K562 (cell line): Measurements from ENCODE around the gene PKDREJ. TPM values are rescaled to one million over a fixed set of nuclear protein-coding genes. Genes with fewer than 3 reads are reported as not detected.

ENCODE experiments used
- ATAC-seq: fragments of 200-7000 bp; cut with Tn5 transposase; 3 replicates; pipeline ENCODE4 v1.9.1; 2020; ENCODE audit warnings: moderate library complexity
- BruUV-seq: library from RNA; stranded (reverse); fragments of 400-500 nt; replicated peaks from 2 replicates; lab custom pipeline; 2021; lab: Mats Ljungman, UMichigan
- CTCF ChIA-PET: fragments of 300-600 bp; formaldehyde crosslinking; extraction: SDS; loops from one replicate; lab custom pipeline; 2021; ENCODE audit warnings: low intra/inter-chr PET ratio; lab: Yijun Ruan, JAX
- POLR2A ChIA-PET: fragments of 300-600, 350-650 bp; sonication (Branson Sonifier 250); formaldehyde crosslinking; extraction: SDS; loops from one replicate; lab custom pipeline; 2021; ENCODE audit warnings: antibody characterized with exemption, inconsistent platforms; lab: Yijun Ruan, JAX
- DNase-seq, 4 experiments: peaks; one replicate each; pipeline versions ENCODE4 v3.0.0 to v3.0.0-alpha.2; 2011 to 2018; ENCODE audit warnings: low spot score in 3 of 4, mixed read lengths in 3 of 4; ENCODE audit errors: extremely low read depth in 1 of 4
- FAIRE-seq: peaks from 2 replicates; lab custom pipeline; 2011; peaks lifted over from hg19 to GRCh38; lab: Jason Lieb, UNC
- H2AFZ ChIP-seq: 2 replicates; pipeline ENCODE4 v1.6.0; 2011; ENCODE audit warnings: low read depth, low read length, control low read depth, inconsistent platforms
- H3K27ac ChIP-seq: fragments of 200-600 bp; 3 replicates; pipeline ENCODE4 v1.8.0; 2011; ENCODE audit warnings: low read depth, mild to moderate bottlenecking, control low read depth, inconsistent platforms, low read length, moderate library complexity, mixed read lengths; ENCODE audit errors: extremely low read depth
- H3K27me3 ChIP-seq, 2 experiments: fragments of 300-600 bp in 1 of 2; 2 replicates in 1 of 2; 3 replicates in 1 of 2; pipeline versions ENCODE4 v1.6.0 to v1.8.0; 2011; ENCODE audit warnings: inconsistent platforms in 2 of 2, low read length in 2 of 2, mild to moderate bottlenecking in 1 of 2, mixed read lengths in 1 of 2, moderate library complexity in 1 of 2; ENCODE audit not compliant: control insufficient read depth in 2 of 2, insufficient read depth in 2 of 2
- H3K36me3 ChIP-seq: fragments of 300-600 bp; 3 replicates; pipeline ENCODE4 v1.8.0; 2011; ENCODE audit warnings: mild to moderate bottlenecking, low read length, inconsistent platforms; ENCODE audit not compliant: control insufficient read depth, insufficient read depth
- H3K4me1 ChIP-seq, 2 experiments: fragments of 200-600 bp in 1 of 2; replicated peaks in 1 of 2; 2 replicates in 1 of 2; 3 replicates in 1 of 2; pipeline versions ENCODE4 v1.5.1 to v1.8.0; 2011; ENCODE audit warnings: inconsistent platforms in 2 of 2, low read length in 2 of 2, mild to moderate bottlenecking in 1 of 2, mixed read lengths in 1 of 2, moderate library complexity in 1 of 2; ENCODE audit not compliant: control insufficient read depth in 2 of 2, insufficient read depth in 2 of 2
- H3K4me2 ChIP-seq: 2 replicates; pipeline ENCODE4 v1.6.1; 2011; ENCODE audit warnings: low read length, control low read depth, inconsistent platforms, mixed read lengths; ENCODE audit not compliant: insufficient read depth
- H3K4me3 ChIP-seq: fragments of 200-600 bp; sonication (generic), shearing (Covaris generic); 2 replicates; pipeline ENCODE4 v1.5.1; 2016; ENCODE audit warnings: control low read depth, inconsistent platforms
- H3K79me2 ChIP-seq: fragments of 200-600 bp; 3 replicates; pipeline ENCODE4 v1.8.0; 2011; ENCODE audit warnings: low read length, inconsistent platforms; ENCODE audit not compliant: control insufficient read depth, insufficient read depth
- H3K9ac ChIP-seq, 2 experiments: 2 replicates each; pipeline versions ENCODE4 v1.6.0 to v1.6.1; 2011; ENCODE audit warnings: low read depth in 2 of 2, low read length in 2 of 2, control low read depth in 1 of 2, inconsistent platforms in 1 of 2, mild to moderate bottlenecking in 1 of 2, mixed read lengths in 1 of 2; ENCODE audit not compliant: insufficient read depth in 1 of 2
- H3K9me1 ChIP-seq: one replicate; pipeline ENCODE4 v1.6.0; 2011; ENCODE audit warnings: inconsistent platforms, mild to moderate bottlenecking, low read length, moderate library complexity; ENCODE audit not compliant: control insufficient read depth, insufficient read depth
- H3K9me3 ChIP-seq: replicated peaks from 2 replicates; pipeline ENCODE4 v1.5.1; 2011; ENCODE audit warnings: low read depth, low read length, inconsistent platforms; ENCODE audit not compliant: control insufficient read depth, insufficient read depth
- H4K20me1 ChIP-seq: replicated peaks from 2 replicates; pipeline ENCODE4 v1.6.1; 2011; ENCODE audit warnings: low read length, inconsistent platforms, mixed read lengths; ENCODE audit not compliant: control insufficient read depth, insufficient read depth
- MGA ChIP-seq: fragments of 450-650 bp; IDR thresholded peaks from 2 replicates; pipeline ENCODE4 v1.6.1; 2016; ENCODE audit warnings: mild to moderate bottlenecking, moderate library complexity
- MYBL2 ChIP-seq, 2 experiments: fragments of 450-650 bp in 1 of 2; sonication (generic) in 1 of 2; formaldehyde crosslinking in 1 of 2; IDR thresholded peaks; 2 replicates each; pipeline versions ENCODE4 v1.6.1 to v1.8.1; 2017 to 2022; ENCODE audit warnings: borderline replicate concordance in 1 of 2, inconsistent platforms in 1 of 2, low read depth in 1 of 2, mild to moderate bottlenecking in 1 of 2, missing genetic modification reagents in 1 of 2, moderate library complexity in 1 of 2
- NCOA4 ChIP-seq: fragments of 450-650 bp; IDR thresholded peaks from 2 replicates; pipeline ENCODE4 v1.6.1; 2018; ENCODE audit warnings: mild to moderate bottlenecking; ENCODE audit not compliant: partially characterized antibody
- ZBTB11 ChIP-seq, 3 experiments: fragments of 200-800 bp in 1 of 3; fragments of 250-450 bp in 1 of 3; fragments of 450-650 bp in 1 of 3; sonication (Bioruptor Pico) in 1 of 3; sonication (Bioruptor generic) in 1 of 3; formaldehyde crosslinking in 1 of 3; IDR thresholded peaks; 2 replicates each; pipeline versions ENCODE4 v1.6.1 to v1.8.0; 2016 to 2022; ENCODE audit warnings: mild to moderate bottlenecking in 2 of 3, missing genetic modification characterization in 2 of 3, missing compliant biosample characterization in 1 of 3, moderate library complexity in 1 of 3
- WGBS: fragments of 100-300 bp; shearing (Covaris generic); methylation state at CpG from one replicate; pipeline ENCODE4 v1.1.6; 2016; ENCODE audit warnings: low coverage, mixed read lengths; ENCODE audit not compliant: insufficient coverage; ENCODE audit errors: missing lambda C conversion rate; 5-methylcytosine and 5-hydroxymethylcytosine counted together
- in situ Hi-C: fragments of 300-500 bp; cut with MboI; formaldehyde crosslinking; loops from 4 replicates; pipeline ENCODE4 v1.15.0; 2018; ENCODE audit warnings: inconsistent platforms, mixed read lengths
- intact Hi-C: fragments of 100-400 bp; cut with micrococcal nuclease; formaldehyde crosslinking; loops from 2 replicates; pipeline ENCODE4 v1.14.2; 2022
- polyA plus RNA-seq, 8 experiments: library from polyadenylated mRNA; depleted of rRNA in 4 of 8; stranded (reverse) in 5 of 8; unstranded in 3 of 8; fragments of >200 nt; fragmentation: Nextera tagmentation in 2 of 8; fragmentation: Illumina TruSeq in 1 of 8; extraction: Ambion mirVana in 2 of 8; extraction: Trizol in 1 of 8; gene quantifications; 2 replicates each; pipeline versions ENCODE4 v1.2.1 to v1.2.3, GENCODE V29; 2011 to 2014; ENCODE audit warnings: inconsistent platforms in 1 of 8, missing spikeins in 1 of 8
- total RNA-seq, 7 experiments: library from RNA; depleted of rRNA in 6 of 7; stranded (reverse); fragments of >200 nt in 6 of 7; fragmentation: Illumina TruSeq in 2 of 7; extraction: Trizol in 2 of 7; gene quantifications; 2 replicates each; pipeline versions ENCODE4 v1.2.1 to v1.2.3, GENCODE V29; 2011 to 2021; ENCODE audit warnings: low replicate concordance in 1 of 7

Gene PKDREJ
- total and polyA plus RNA-seq, 9 of the 15 experiments (the other 6 are each of a cell fraction or from before 2014, with no cell fraction given) = 0.03 TPM; not detected in 8

GRCh38 chr22:46309526-46310085 lies 46.5 kb upstream of the PKDREJ start:
- CTCF ChIA-PET = interaction anchor here (0.6 kb wide), 1 partner anchor 33 kb away, joined by 4 read pairs; no protein-coding TSS in a partner anchor
- 100% methylated on average over 8 of the region's 15 CpGs for WGBS
- no peak for TF ChIP-seq MYBL2 (IDR thresholded peaks at IDR 0.05; ENCODE audit: low read depth)
- no peak for TF ChIP-seq MYBL2 (CRISPR knock-in tag; IDR thresholded peaks at IDR 0.05; ENCODE audit: borderline replicate concordance)
- no peak for TF ChIP-seq ZBTB11 (CRISPR knock-in tag; IDR thresholded peaks at IDR 0.05)
- no peak for TF ChIP-seq NCOA4
- no peak for TF ChIP-seq MGA

More at GRCh38 chr22:46309526-46310085, 46.5 kb upstream of the PKDREJ start:
- Histone ChIP-seq H3K9ac (peak overlapping the region in 1 of 2 experiments; percentile 52; a peak in 1 of 4 replicates), H4K20me1 (no peaks in the 10 kb centered on the region), H3K9me3 (no peaks in the 10 kb centered on the region), H3K4me2 (no peak overlapping the region), H3K79me2 (peaks cover 13% of the 10 kb centered on the region), H3K9me1 (no peaks in the 10 kb centered on the region), H3K4me1 (peaks cover 7 to 8% of the 10 kb centered on the region in 2 experiments; a peak in 3 of 5 replicates), H3K27ac (no peak overlapping the region), H3K36me3 (peaks cover 41% of the 10 kb centered on the region; the same call in 1 of the 3 replicates), H3K27me3 (no peaks in the 10 kb centered on the region), H2AFZ (no peak overlapping the region), H3K4me3 (no peak overlapping the region)
- no TSS peak for BruUV-seq
- POLR2A ChIA-PET = interaction anchor here (0.6 kb wide), 1 partner anchor 65 kb away, joined by 4 read pairs; no protein-coding TSS in a partner anchor
- no peak for ATAC-seq
- no peak for FAIRE-seq
- intact Hi-C loops = loop anchor here (5.0 kb wide), 1 partner anchor 172 kb away; no protein-coding TSS in a partner anchor
- in situ Hi-C loops = loop anchor here (5.0 to 25.0 kb wide), 2 partner anchors 187 to 297 kb away; no protein-coding TSS in a partner anchor
- no peak for DNase-seq
